GM23338 (cell line): ENCODE measurements around the gene EHD3. TPM values are rescaled to one million over a fixed set of nuclear protein-coding genes. Genes with fewer than 3 reads are reported as not detected.

Experiments used
- ATAC-seq: fragments of 200-7000 bp; cut with Tn5 transposase; 3 replicates; pipeline ENCODE4 v1.9.1; 2020
- DNase-seq: peaks from one replicate; pipeline ENCODE4 v3.0.0-alpha.2; 2015; ENCODE audit warnings: low spot score
- H2AFZ ChIP-seq: fragments of 200-600 bp; sonication (generic); 2 replicates; pipeline ENCODE4 v1.8.0; 2016; ENCODE audit warnings: antibody characterized with exemption, mild to moderate bottlenecking, moderate library complexity
- H3F3A ChIP-seq: fragments of 200-600 bp; sonication (generic); replicated peaks from 2 replicates; pipeline ENCODE4 v1.8.0; 2017; ENCODE audit warnings: antibody characterized with exemption, mixed run types, low read depth
- H3K27ac ChIP-seq: fragments of 200-600 bp; sonication (generic); 2 replicates; pipeline ENCODE4 v1.6.1; 2016; ENCODE audit warnings: low read depth
- H3K27me3 ChIP-seq: fragments of 200-600 bp; sonication (generic); 2 replicates; pipeline ENCODE4 v1.8.0; 2016; ENCODE audit warnings: mild to moderate bottlenecking, mixed run types, moderate library complexity; ENCODE audit not compliant: insufficient read depth
- H3K36me3 ChIP-seq: fragments of 200-600 bp; sonication (generic); 2 replicates; pipeline ENCODE4 v1.8.0; 2016; ENCODE audit warnings: mild to moderate bottlenecking; ENCODE audit not compliant: insufficient read depth
- H3K4me1 ChIP-seq: fragments of 200-600 bp; sonication (generic); 2 replicates; pipeline ENCODE4 v1.8.0; 2016; ENCODE audit warnings: mild to moderate bottlenecking, moderate library complexity; ENCODE audit not compliant: insufficient read depth
- H3K4me2 ChIP-seq: fragments of 200-600 bp; sonication (generic); 2 replicates; pipeline ENCODE4 v1.7.1; 2017; ENCODE audit warnings: mixed run types
- H3K4me3 ChIP-seq: fragments of 200-600 bp; sonication (generic); 2 replicates; pipeline ENCODE4 v1.6.1; 2016; ENCODE audit warnings: mixed run types
- H3K79me2 ChIP-seq: fragments of 200-600 bp; sonication (generic); replicated peaks from 2 replicates; pipeline ENCODE4 v1.8.0; 2017; ENCODE audit warnings: mild to moderate bottlenecking; ENCODE audit not compliant: insufficient read depth
- H3K9me2 ChIP-seq: fragments of 200-600 bp; sonication (generic); 2 replicates; pipeline ENCODE4 v1.8.0; 2017; ENCODE audit not compliant: insufficient read depth
- H4K20me1 ChIP-seq: fragments of 200-600 bp; sonication (generic); replicated peaks from 2 replicates; pipeline ENCODE4 v1.8.0; 2017; ENCODE audit warnings: mild to moderate bottlenecking; ENCODE audit not compliant: insufficient read depth
- H3K27ac Mint-ChIP-seq: 2 replicates; pipeline ENCODE4 v1.8.0; 2020; ENCODE audit warnings: inconsistent platforms, mild to moderate bottlenecking, moderate library complexity, mixed read lengths
- H3K27me3 Mint-ChIP-seq: 3 replicates; pipeline ENCODE4 v1.8.0; 2022; ENCODE audit warnings: low read depth, mild to moderate bottlenecking, moderate library complexity, mixed read lengths, inconsistent platforms; ENCODE audit not compliant: insufficient read depth, poor library complexity
- H3K36me3 Mint-ChIP-seq: 3 replicates; pipeline ENCODE4 v1.8.0; 2021; ENCODE audit warnings: low read depth, mild to moderate bottlenecking, inconsistent platforms, moderate library complexity, mixed read lengths
- H3K4me1 Mint-ChIP-seq: 3 replicates; pipeline ENCODE4 v1.8.0; 2020; ENCODE audit warnings: mild to moderate bottlenecking, inconsistent platforms, mixed read lengths
- H3K4me3 Mint-ChIP-seq: 3 replicates; pipeline ENCODE4 v1.8.0; 2021; ENCODE audit warnings: moderate library complexity, mild to moderate bottlenecking, inconsistent platforms, mixed read lengths
- H3K9me3 Mint-ChIP-seq: 3 replicates; pipeline ENCODE4 v1.8.0; 2020; ENCODE audit warnings: moderate library complexity, mild to moderate bottlenecking, inconsistent platforms, mixed read lengths
- CREB1 ChIP-seq: fragments of 250-450 bp; sonication (Bioruptor Pico); IDR thresholded peaks from 2 replicates; pipeline ENCODE4 v1.5.0; 2020; ENCODE audit warnings: low read depth, mild to moderate bottlenecking, moderate library complexity
- CTCF ChIP-seq, 2 experiments: fragments of 200-600 bp in 1 of 2; sonication (generic) in 1 of 2; conservative IDR thresholded peaks; 2 replicates each; pipeline versions ENCODE4 v1.5.1 to v1.6.1; 2016 to 2017; ENCODE audit warnings: antibody characterized with exemption in 2 of 2, low read depth in 2 of 2, mild to moderate bottlenecking in 2 of 2, moderate library complexity in 1 of 2
- EZH2 ChIP-seq: fragments of 200-600 bp; sonication (generic); IDR thresholded peaks from one replicate; pipeline ENCODE4 v1.8.0; 2017; ENCODE audit warnings: antibody characterized with exemption, mild to moderate bottlenecking, low read depth; ENCODE audit not compliant: unreplicated experiment
- EZH2phosphoT487 ChIP-seq: fragments of 200-600 bp; sonication (generic); IDR thresholded peaks from one replicate; pipeline ENCODE4 v1.8.1; 2018; ENCODE audit warnings: antibody characterized with exemption; ENCODE audit not compliant: unreplicated experiment
- JUNB ChIP-seq: IDR thresholded peaks from one replicate; pipeline ENCODE4 v1.6.1; 2016; ENCODE audit warnings: antibody characterized with exemption; ENCODE audit not compliant: unreplicated experiment
- NANOG ChIP-seq: IDR thresholded peaks from 2 replicates; pipeline ENCODE4 v1.6.1; 2016; ENCODE audit warnings: antibody characterized with exemption, borderline replicate concordance
- POLR2AphosphoS5 ChIP-seq: IDR thresholded peaks from 2 replicates; pipeline ENCODE4 v1.6.1; 2016; ENCODE audit warnings: antibody characterized with exemption, low read depth
- STAT1 ChIP-seq: IDR thresholded peaks from one replicate; pipeline ENCODE4 v1.6.1; 2016; ENCODE audit warnings: antibody characterized with exemption; ENCODE audit not compliant: unreplicated experiment
- ZNF462 ChIP-seq: fragments of 250-450 bp; sonication (Bioruptor Pico); IDR thresholded peaks from 2 replicates; pipeline ENCODE4 v1.5.0; 2020; ENCODE audit warnings: mild to moderate bottlenecking, moderate library complexity
- polyA plus RNA-seq: library from polyadenylated mRNA; unstranded; fragments of >200 nt; fragmentation: Nextera tagmentation; extraction: Ambion mirVana; gene quantifications from 2 replicates; pipeline ENCODE4 v1.2.1, GENCODE V29; 2016
- total RNA-seq: library from RNA; depleted of rRNA; stranded (reverse); fragments of >200 nt; shearing (Covaris generic); gene quantifications from 2 replicates; pipeline ENCODE4 v1.2.3, GENCODE V29; 2014
- TF ChIP-seq, protein P1 (sequence below): IDR thresholded peaks from 2 replicates; pipeline ENCODE4 v1.6.1; 2016; ENCODE audit warnings: antibody characterized with exemption

Gene EHD3
- total and polyA plus RNA-seq, 2 experiments from 2014 or later: 3.3 to 12.6 TPM

GRCh38 chr2:31260870-31261269 lies 26.9 kb downstream of the EHD3 start:
- Mint-ChIP-seq H3K27ac (no peak overlapping the region), H3K27me3 (peaks cover 7% of the 10 kb centered on the region), H3K4me1 (peaks cover 28% of the 10 kb centered on the region), H3K36me3 (peaks cover 8% of the 10 kb centered on the region; the same call in 2 of the 3 replicates), H3K9me3 (no peaks in the 10 kb centered on the region), H3K4me3 (no peak overlapping the region)
- ATAC-seq (no peak), DNase-seq (no peak)
- Histone ChIP-seq H3K27ac (no peak overlapping the region), H3K27me3 (no peaks in the 10 kb centered on the region), H3K9me2 (no peaks in the 10 kb centered on the region; the same call in 1 of the 2 replicates), H3K79me2 (no peaks in the 10 kb centered on the region), H2AFZ (no peak overlapping the region), H4K20me1 (no peaks in the 10 kb centered on the region), H3K4me1 (peaks cover 8% of the 10 kb centered on the region), H3K4me3 (no peak overlapping the region), H3K4me2 (no peak overlapping the region), H3K36me3 (no peaks in the 10 kb centered on the region), H3F3A (no peaks in the 10 kb centered on the region)
- TF ChIP-seq POLR2AphosphoS5 (no peak), ZNF462 (no peak), NANOG (no peak)
- TF ChIP-seq, protein P1, sequence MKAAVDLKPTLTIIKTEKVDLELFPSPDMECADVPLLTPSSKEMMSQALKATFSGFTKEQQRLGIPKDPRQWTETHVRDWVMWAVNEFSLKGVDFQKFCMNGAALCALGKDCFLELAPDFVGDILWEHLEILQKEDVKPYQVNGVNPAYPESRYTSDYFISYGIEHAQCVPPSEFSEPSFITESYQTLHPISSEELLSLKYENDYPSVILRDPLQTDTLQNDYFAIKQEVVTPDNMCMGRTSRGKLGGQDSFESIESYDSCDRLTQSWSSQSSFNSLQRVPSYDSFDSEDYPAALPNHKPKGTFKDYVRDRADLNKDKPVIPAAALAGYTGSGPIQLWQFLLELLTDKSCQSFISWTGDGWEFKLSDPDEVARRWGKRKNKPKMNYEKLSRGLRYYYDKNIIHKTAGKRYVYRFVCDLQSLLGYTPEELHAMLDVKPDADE: no peak

DNA sequence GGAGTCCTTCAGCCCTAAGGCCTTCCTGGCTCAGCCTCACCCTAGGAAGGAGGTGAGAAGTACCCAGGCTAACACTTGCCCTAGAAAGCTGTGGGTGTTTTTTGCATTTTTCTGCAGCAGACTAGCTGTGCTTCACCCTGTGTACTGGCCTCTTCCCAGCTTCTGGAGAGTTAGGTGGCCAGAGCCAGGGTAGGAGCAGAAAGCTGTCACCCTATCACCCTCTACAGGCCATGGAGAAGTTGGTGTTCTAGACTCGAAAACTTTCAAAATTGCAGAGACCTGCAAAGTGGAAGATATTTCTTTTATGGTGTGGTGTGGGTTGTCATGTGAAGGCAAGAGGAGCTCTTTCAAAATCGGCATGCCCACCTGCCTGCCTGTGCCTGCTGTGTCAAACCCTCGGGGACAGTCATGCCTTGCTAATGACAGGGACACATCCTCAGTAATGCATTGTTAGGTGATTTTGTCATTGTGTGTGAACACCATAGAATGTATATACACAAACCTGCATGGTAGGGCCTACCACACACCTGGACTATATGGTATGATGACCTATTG lies 29.8 kb downstream of the EHD3 start:
- no peak overlapping the region for H2AFZ ChIP-seq
- H3K27ac ChIP-seq: no peak overlapping the region
- H3K79me2 ChIP-seq: no peaks in the 10 kb centered on the region
- no peak overlapping the region for H3K4me3 Mint-ChIP-seq
- H3K9me2 ChIP-seq: no peaks in the 10 kb centered on the region; the same call in 1 of the 2 replicates
- peaks cover 24% of the 10 kb centered on the region for H3K36me3 Mint-ChIP-seq
- ATAC-seq: no peak
- no peak overlapping the region for H3K4me3 ChIP-seq
- H3K36me3 ChIP-seq: no peaks in the 10 kb centered on the region
- H3K4me1 ChIP-seq: peaks cover under 1% of the 10 kb centered on the region; the same call in 1 of the 2 replicates
- H3K4me2 ChIP-seq: no peak overlapping the region
- peaks cover 3% of the 10 kb centered on the region for H3K27me3 Mint-ChIP-seq
- H3K4me1 Mint-ChIP-seq: peaks cover 6% of the 10 kb centered on the region; the same call in 2 of the 3 replicates
- H3K9me3 Mint-ChIP-seq: no peaks in the 10 kb centered on the region
- H3K27me3 ChIP-seq: no peaks in the 10 kb centered on the region
- no peak overlapping the region for H3K27ac Mint-ChIP-seq
- H4K20me1 ChIP-seq: no peaks in the 10 kb centered on the region
- no peaks in the 10 kb centered on the region for H3F3A ChIP-seq
- TF ChIP-seq JUNB (no peak), EZH2 (no peak), CREB1 (CRISPR knock-in tag) (no peak), STAT1 (no peak), CTCF (conservative IDR thresholded peaks at IDR 0.05; ENCODE audit: low read depth in 2 of 2) (0 out of 4 replicates have a peak, but pooled peaks of 1 of the 2 experiments have one; percentile 12), EZH2phosphoT487 (no peak)
- TF ChIP-seq, protein P1: no peak
- DNase-seq: no peak
